H1 (cell line): ENCODE measurements around the gene VPS13D. TPM values are rescaled to one million over a fixed set of nuclear protein-coding genes. Genes with fewer than 3 reads are reported as not detected.
"Not testable (repeated sequence)": the region's sequence is repeated elsewhere in the genome, so short reads cannot be mapped to it uniquely, and the experiment has no call there.

Experiments used
- CTCF ChIA-PET: fragments of 300-600 bp; sonication (Branson Sonifier 250); formaldehyde crosslinking; loops from one replicate; lab custom pipeline; 2021; ENCODE audit not compliant: partially characterized antibody; lab: Charles Lee
- POLR2A ChIA-PET: fragments of 300-600 bp; sonication (Branson Sonifier 250); formaldehyde crosslinking; loops from one replicate; lab custom pipeline; 2021; ENCODE audit warnings: inconsistent platforms; ENCODE audit not compliant: partially characterized antibody; lab: Charles Lee
- DNase-seq, 2 experiments: peaks; one replicate each; pipeline versions ENCODE4 v3.0.0 to v3.0.0-alpha.2; 2010 to 2022; ENCODE audit warnings: low spot score in 2 of 2, low read depth in 1 of 2, mixed read lengths in 1 of 2
- FAIRE-seq: peaks from 2 replicates; lab custom pipeline; 2011; peaks lifted over from hg19 to GRCh38; lab: Jason Lieb, UNC
- H2AFZ ChIP-seq: 2 replicates; pipeline ENCODE4 v1.8.1; 2012; ENCODE audit warnings: low read length, inconsistent platforms
- H2AK5ac ChIP-seq: 2 replicates; pipeline ENCODE4 v1.6.1; 2013; ENCODE audit warnings: low read depth, low read length
- H2BK120ac ChIP-seq: replicated peaks from 2 replicates; pipeline ENCODE3; 2013; ENCODE audit warnings: low read depth, low read length, inconsistent platforms
- H2BK12ac ChIP-seq: 2 replicates; pipeline ENCODE4 v1.6.1; 2013; ENCODE audit warnings: low read depth, low read length
- H2BK15ac ChIP-seq: 2 replicates; pipeline ENCODE4 v1.6.1; 2013; ENCODE audit warnings: low read length
- H2BK20ac ChIP-seq: 2 replicates; pipeline ENCODE4 v1.6.1; 2013; ENCODE audit warnings: low read length
- H2BK5ac ChIP-seq: 2 replicates; pipeline ENCODE4 v1.6.1; 2013; ENCODE audit warnings: low read depth, low read length
- H3K14ac ChIP-seq: 2 replicates; pipeline ENCODE4 v1.6.1; 2013; ENCODE audit warnings: inconsistent platforms; ENCODE audit not compliant: insufficient read length
- H3K18ac ChIP-seq: 2 replicates; pipeline ENCODE4 v1.6.1; 2013; ENCODE audit warnings: low read length; ENCODE audit errors: extremely low read depth
- H3K23ac ChIP-seq: 2 replicates; pipeline ENCODE4 v1.6.1; 2013; ENCODE audit warnings: inconsistent platforms; ENCODE audit not compliant: insufficient read length
- H3K23me2 ChIP-seq: 2 replicates; pipeline ENCODE4 v1.6.1; 2013; ENCODE audit warnings: low read depth, low read length
- H3K27ac ChIP-seq: 2 replicates; pipeline ENCODE4 v1.6.1; 2011; ENCODE audit warnings: low read depth, low read length, inconsistent platforms
- H3K27me3 ChIP-seq, 4 experiments: replicated peaks in 1 of 4; 1 replicate in 1 of 4; 2 replicates in 3 of 4; pipeline versions ENCODE4 v1.6.1 to v1.8.1; 2011 to 2013; ENCODE audit warnings: low read length in 3 of 4, mild to moderate bottlenecking in 3 of 4, inconsistent platforms in 2 of 4, mixed read lengths in 2 of 4, moderate library complexity in 1 of 4; ENCODE audit not compliant: control insufficient read depth in 3 of 4, insufficient read depth in 3 of 4; ENCODE audit errors: extremely low read depth in 1 of 4
- H3K36me3 ChIP-seq, 4 experiments: 2 replicates each; pipeline versions ENCODE4 v1.6.1 to v1.8.1; 2011 to 2013; ENCODE audit warnings: mild to moderate bottlenecking in 4 of 4, low read length in 3 of 4, moderate library complexity in 2 of 4, control low read depth in 1 of 4, inconsistent platforms in 1 of 4; ENCODE audit not compliant: insufficient read depth in 4 of 4, control insufficient read depth in 2 of 4
- H3K4ac ChIP-seq: replicated peaks from 2 replicates; pipeline ENCODE3; 2013; ENCODE audit warnings: low read length, low read depth, mixed read lengths, inconsistent platforms; ENCODE audit not compliant: insufficient read length
- H3K4me1 ChIP-seq, 4 experiments: replicated peaks in 1 of 4; 1 replicate in 1 of 4; 2 replicates in 3 of 4; pipeline versions ENCODE4 v1.6.1 to v1.8.1; 2011 to 2013; ENCODE audit warnings: low read length in 3 of 4, inconsistent platforms in 2 of 4, mixed read lengths in 1 of 4; ENCODE audit not compliant: insufficient read depth in 4 of 4, control insufficient read depth in 3 of 4
- H3K4me2 ChIP-seq, 2 experiments: 2 replicates each; pipeline versions ENCODE4 v1.6.1 to v1.8.1; 2011 to 2013; ENCODE audit warnings: low read depth in 2 of 2, low read length in 2 of 2, control low read depth in 1 of 2, inconsistent platforms in 1 of 2, mild to moderate bottlenecking in 1 of 2; ENCODE audit not compliant: insufficient read depth in 1 of 2
- H3K4me3 ChIP-seq, 4 experiments: fragments of 200-600, 300-600 bp in 1 of 4; sonication (generic), shearing (Covaris generic), sonication (Bioruptor Twin) in 1 of 4; 2 replicates each; pipeline versions ENCODE4 v1.5.1 to v1.8.1; 2011 to 2016; ENCODE audit warnings: low read length in 4 of 4, low read depth in 3 of 4, control low read depth in 2 of 4, inconsistent platforms in 2 of 4, mild to moderate bottlenecking in 2 of 4, mixed read lengths in 1 of 4, moderate library complexity in 1 of 4; ENCODE audit not compliant: insufficient read depth in 2 of 4; ENCODE audit errors: extremely low read depth in 1 of 4
- H3K56ac ChIP-seq: replicated peaks from 2 replicates; pipeline ENCODE3; 2013; ENCODE audit warnings: low read depth, mild to moderate bottlenecking, mixed read lengths, low read length, inconsistent platforms; ENCODE audit not compliant: insufficient read length
- H3K79me1 ChIP-seq: 2 replicates; pipeline ENCODE4 v1.6.1; 2013; ENCODE audit warnings: low read depth, low read length, control low read depth
- H3K79me2 ChIP-seq, 2 experiments: 2 replicates each; pipeline versions ENCODE4 v1.6.1 to v1.8.1; 2012 to 2013; ENCODE audit warnings: low read length in 2 of 2, mild to moderate bottlenecking in 2 of 2, inconsistent platforms in 1 of 2; ENCODE audit not compliant: insufficient read depth in 2 of 2, control insufficient read depth in 1 of 2
- H3K9ac ChIP-seq, 4 experiments: replicated peaks in 1 of 4; 1 replicate in 1 of 4; 2 replicates in 3 of 4; pipeline versions ENCODE4 v1.6.1 to v1.8.1; 2011 to 2013; ENCODE audit warnings: low read depth in 3 of 4, low read length in 3 of 4, control low read depth in 2 of 4, mild to moderate bottlenecking in 2 of 4, moderate library complexity in 2 of 4, inconsistent platforms in 1 of 4; ENCODE audit errors: extremely low read depth in 1 of 4
- H3K9me3 ChIP-seq, 2 experiments: 2 replicates each; pipeline versions ENCODE4 v1.6.1 to v1.8.1; 2012 to 2013; ENCODE audit warnings: mild to moderate bottlenecking in 2 of 2, moderate library complexity in 2 of 2, control low read depth in 1 of 2, inconsistent platforms in 1 of 2, low read depth in 1 of 2, low read length in 1 of 2, mixed read lengths in 1 of 2; ENCODE audit not compliant: insufficient read depth in 2 of 2
- H4K20me1 ChIP-seq, 2 experiments: replicated peaks in 1 of 2; 2 replicates each; pipeline versions ENCODE3 to v1.8.1; 2011 to 2013; ENCODE audit warnings: inconsistent platforms in 2 of 2, low read length in 2 of 2, mild to moderate bottlenecking in 1 of 2; ENCODE audit not compliant: insufficient read depth in 2 of 2, control insufficient read depth in 1 of 2
- H4K5ac ChIP-seq: 2 replicates; pipeline ENCODE4 v1.6.1; 2013; ENCODE audit warnings: low read length, low read depth, mixed read lengths, inconsistent platforms; ENCODE audit not compliant: insufficient read length
- H4K8ac ChIP-seq: 2 replicates; pipeline ENCODE4 v1.8.0; 2013; ENCODE audit warnings: mild to moderate bottlenecking, moderate library complexity, low read length, inconsistent platforms; ENCODE audit not compliant: insufficient read depth; ENCODE audit errors: extremely low read depth
- H4K91ac ChIP-seq: replicated peaks from 2 replicates; pipeline ENCODE3; 2013; ENCODE audit warnings: low read length, mixed read lengths, inconsistent platforms; ENCODE audit not compliant: insufficient read length
- WGBS, 2 experiments: shearing (Covaris generic) in 1 of 2; methylation state at CpG; one replicate each; pipeline versions ENCODE4 v1.1.6 to v1.1.7; 2013 to 2015; ENCODE audit warnings: low lambda C conversion rate in 2 of 2, mixed read lengths in 2 of 2, inconsistent platforms in 1 of 2, low coverage in 1 of 2, missing lambda C conversion rate in 1 of 2; ENCODE audit not compliant: insufficient replicate concordance in 2 of 2, insufficient coverage in 1 of 2, insufficient read length in 1 of 2; ENCODE audit errors: extremely low coverage in 1 of 2, missing lambda C conversion rate in 1 of 2; 5-methylcytosine and 5-hydroxymethylcytosine counted together
- polyA plus RNA-seq, 7 experiments: library from polyadenylated mRNA; depleted of rRNA in 3 of 7; stranded (reverse) in 5 of 7; unstranded in 2 of 7; fragments of >200 nt in 5 of 7; fragments of 200-250 nt in 2 of 7; gene quantifications; 1 replicate in 5 of 7; 2 replicates in 1 of 7; 4 replicates in 1 of 7; pipeline versions ENCODE4 v1.2.1 to v1.2.3, GENCODE V29; 2011 to 2013; ENCODE audit warnings: missing spikeins in 2 of 7, mixed read lengths in 2 of 7
- total RNA-seq: library from RNA; stranded (reverse); fragmentation: NEBNext Ultra II Directional; extraction: Animal tissue kit (Norgen Biotek cat#: 25700); gene quantifications from 2 replicates; pipeline ENCODE4 v1.2.1, GENCODE V29; 2021

The VPS13D gene
- total and polyA plus RNA-seq, 2 of the 8 experiments (the other 6 are each of a cell fraction or from before 2014, with no cell fraction given), result 10.9 to 31.2 TPM

GRCh38 chr1:12470916-12471315, 241.1 kb downstream of the VPS13D start:
- H2BK15ac ChIP-seq, H2BK120ac ChIP-seq, H3K4me3 ChIP-seq, H4K20me1 ChIP-seq, H3K9ac ChIP-seq, H2BK5ac ChIP-seq, H2AK5ac ChIP-seq, H3K36me3 ChIP-seq, H3K56ac ChIP-seq, H4K5ac ChIP-seq, H2BK20ac ChIP-seq, H3K18ac ChIP-seq, H3K23ac ChIP-seq, H3K23me2 ChIP-seq, H3K4me1 ChIP-seq, H3K4ac ChIP-seq, POLR2A ChIA-PET, H3K27me3 ChIP-seq, H3K4me2 ChIP-seq, H4K91ac ChIP-seq, H2BK12ac ChIP-seq, H3K79me2 ChIP-seq, H4K8ac ChIP-seq, DNase-seq, H3K79me1 ChIP-seq, H3K27ac ChIP-seq, FAIRE-seq, H2AFZ ChIP-seq, H3K14ac ChIP-seq, H3K9me3 ChIP-seq: not testable (repeated sequence)
- CTCF ChIA-PET, result interaction anchor here (0.6 kb wide), 1 partner anchor 41 kb away, joined by 3 read pairs; no protein-coding TSS in a partner anchor
- 93% methylated on average over 3 of the region's 3 CpGs; no CpG with 5 or more reads in 1 of the 2 experiments for WGBS, 2 experiments
